Activated CD4-positive, CD25-positive, alpha-beta regulatory T cell treated with anti-CD3 and anti-CD28 coated beads, Interleukin-2, amount 50 U/mL, for 24 hours (primary cell): ENCODE data around the gene TXNL4A.

Experiments
- ATAC-seq, 2 donors: fragments of 150-1000 bp; cut with Tn5 transposase; one replicate each; pipeline ENCODE4 v1.10.0; 2021; ENCODE audit warnings: mild to moderate bottlenecking in 1 of 2, moderate library complexity in 1 of 2

Gene TXNL4A

GRCh38 chr18:79991494-79991893 lies 3.1 kb upstream of the TXNL4A start:
- no peak for ATAC-seq

- ATAC-seq, result no peak
Observed at GRCh38 chr18:79989195-79989497, 783 bp upstream of the TXNL4A start.

GRCh38 chr18:79988071-79988450 lies 302 bp downstream of the TXNL4A start:
- ATAC-seq, result peak; percentile 63 to 72

- no peak for ATAC-seq
Observed at GRCh38 chr18:79987566-79987965, 797 bp downstream of the TXNL4A start.

GRCh38 chr18:79986726-79987125 lies 1.6 kb downstream of the TXNL4A start:
- ATAC-seq, result no peak

- no peak for ATAC-seq
Observed at GRCh38 chr18:79985172-79985571, 3.2 kb downstream of the TXNL4A start.

- ATAC-seq, result no peak
Observed at GRCh38 chr18:79983793-79984192, 4.6 kb downstream of the TXNL4A start.

- ATAC-seq, result no peak
Observed at GRCh38 chr18:79983253-79983652, 5.1 kb downstream of the TXNL4A start.

GRCh38 chr18:79982736-79983135 lies 5.6 kb downstream of the TXNL4A start:
- peak in 1 of 2 donors; percentile 63 for ATAC-seq

GRCh38 chr18:79980585-79980984 lies 7.8 kb downstream of the TXNL4A start:
- no peak for ATAC-seq

- ATAC-seq, result no peak
Observed at GRCh38 chr18:79979843-79980242, 8.5 kb downstream of the TXNL4A start.

- ATAC-seq, result no peak
Observed at GRCh38 chr18:79975985-79976680, 12.2 kb downstream of the TXNL4A start.

- ATAC-seq, result no peak
Observed at GRCh38 chr18:79975043-79975442, 13.3 kb downstream of the TXNL4A start.

- ATAC-seq, result no peak
Observed at GRCh38 chr18:79974025-79974654, 14.2 kb downstream of the TXNL4A start.

GRCh38 chr18:79973517-79973916 lies 14.8 kb downstream of the TXNL4A start:
- no peak for ATAC-seq

- no peak for ATAC-seq
Observed at GRCh38 chr18:79972720-79973119, 15.6 kb downstream of the TXNL4A start.

GRCh38 chr18:79971986-79972385 lies 16.4 kb downstream of the TXNL4A start:
- ATAC-seq, result no peak

- ATAC-seq, result no peak
Observed at GRCh38 chr18:79971211-79971952, 17.0 kb downstream of the TXNL4A start.

GRCh38 chr18:79970419-79971133 lies 17.8 kb downstream of the TXNL4A start:
- no peak for ATAC-seq

GRCh38 chr18:79965119-79965902 lies 23.1 kb downstream of the TXNL4A start:
- ATAC-seq, result peak in 1 of 2 donors; percentile 23

GRCh38 chr18:79964330-79965118 lies 23.8 kb downstream of the TXNL4A start, which contains the start of gene HSBP1L1:
HSBP1L1 (plus strand) TSS chr18:79964643; CDS start chr18:79964736, 93 bp downstream.
- ATAC-seq, result peak; percentile 75 to 76
